Stomach (tissue), 9 donors: ENCODE data around the gene AGAP1. TPM values are rescaled to one million over a fixed set of nuclear protein-coding genes. Genes with fewer than 3 reads are reported as not detected.

ENCODE experiments used
- DNase-seq, 2 donors: peaks; one replicate each; pipeline versions ENCODE4 v3.0.0 to v3.0.0-alpha.2; 2013 to 2019
- H3K27ac ChIP-seq, 5 donors: fragments of 200-600 bp in 4 of 5; sonication (generic) in 4 of 5; one replicate each; pipeline ENCODE4 v1.5.1; 2013 to 2019; ENCODE audit warnings: mild to moderate bottlenecking in 1 of 5, moderate library complexity in 1 of 5
- H3K27me3 ChIP-seq, 3 donors: fragments of 200-600 bp; sonication (generic); one replicate each; pipeline ENCODE4 v1.5.1; 2017 to 2019; ENCODE audit warnings: mixed run types in 1 of 3
- H3K36me3 ChIP-seq, 4 donors: fragments of 200-600 bp; sonication (generic); 1 replicate in 3 of 4; 2 replicates in 1 of 4; pipeline ENCODE4 v1.5.1; 2016 to 2019
- H3K4me1 ChIP-seq, 4 donors: fragments of 200-600 bp; sonication (generic); one replicate each; pipeline ENCODE4 v1.5.1; 2016 to 2019
- H3K4me3 ChIP-seq, 4 donors: fragments of 200-600 bp; sonication (generic) in 3 of 4; one replicate each; pipeline ENCODE4 v1.5.1; 2016 to 2019; ENCODE audit warnings: mild to moderate bottlenecking in 1 of 4
- H3K9me3 ChIP-seq, 4 donors: fragments of 200-600 bp; sonication (generic); one replicate each; pipeline ENCODE4 v1.5.1; 2016 to 2019
- EP300 ChIP-seq: sonication (generic); formaldehyde crosslinking; IDR thresholded peaks from one replicate; pipeline ENCODE4 v1.6.1; 2017; ENCODE audit warnings: antibody characterized with exemption
- POLR2A ChIP-seq, 4 donors: fragments of 450-650 bp; IDR thresholded peaks; one replicate each; pipeline ENCODE4 v1.6.1; 2016; ENCODE audit warnings: antibody characterized with exemption in 4 of 4, control low read depth in 2 of 4, mild to moderate bottlenecking in 1 of 4, moderate library complexity in 1 of 4
- POLR2AphosphoS5 ChIP-seq, 3 donors: sonication (generic); formaldehyde crosslinking; IDR thresholded peaks; one replicate each; pipeline ENCODE4 v1.6.1; 2016; ENCODE audit warnings: antibody characterized with exemption in 3 of 3
- WGBS, 5 donors: extraction: QIAGEN DNeasy Blood & Tissue Kit in 3 of 5; methylation state at CpG; one replicate each; pipeline versions ENCODE4 v1.1.5 to v1.1.7; 2013 to 2018; 5-methylcytosine and 5-hydroxymethylcytosine counted together
- intact Hi-C: fragments of 100-400 bp; cut with DNase I; formaldehyde crosslinking; loops from one replicate; pipeline ENCODE4 v1.15.1; 2023; ENCODE audit warnings: low total_unique reads
- polyA plus RNA-seq, 3 donors: library from polyadenylated mRNA; stranded (reverse); fragments of 200-250 nt; gene quantifications; one replicate each; pipeline ENCODE4 v1.2.3, GENCODE V29; 2013
- total RNA-seq, 5 donors: library from RNA; depleted of rRNA; stranded (reverse); fragments of >200 nt; gene quantifications; one replicate each; pipeline versions ENCODE4 v1.1.0 to v1.2.3, GENCODE V29; 2014 to 2016
- TF ChIP-seq, protein P1 (sequence below), 7 experiments: fragments of 450-650 bp in 4 of 7; fragments of 200-600 bp in 3 of 7; sonication (generic) in 3 of 7; IDR thresholded peaks; one replicate each; pipeline ENCODE4 v1.5.1; 2016 to 2019; ENCODE audit warnings: antibody characterized with exemption in 7 of 7, control low read depth in 2 of 7, mild to moderate bottlenecking in 1 of 7
- donor health status: healthy with polysubstance abuse.
- donor health status: Bipolar disorder and iron deficiency.
- donor health status: healthy.

AGAP1 gene
- total and polyA plus RNA-seq, 8 donors: 4.2 to 139 (median 35.0) TPM

DNA sequence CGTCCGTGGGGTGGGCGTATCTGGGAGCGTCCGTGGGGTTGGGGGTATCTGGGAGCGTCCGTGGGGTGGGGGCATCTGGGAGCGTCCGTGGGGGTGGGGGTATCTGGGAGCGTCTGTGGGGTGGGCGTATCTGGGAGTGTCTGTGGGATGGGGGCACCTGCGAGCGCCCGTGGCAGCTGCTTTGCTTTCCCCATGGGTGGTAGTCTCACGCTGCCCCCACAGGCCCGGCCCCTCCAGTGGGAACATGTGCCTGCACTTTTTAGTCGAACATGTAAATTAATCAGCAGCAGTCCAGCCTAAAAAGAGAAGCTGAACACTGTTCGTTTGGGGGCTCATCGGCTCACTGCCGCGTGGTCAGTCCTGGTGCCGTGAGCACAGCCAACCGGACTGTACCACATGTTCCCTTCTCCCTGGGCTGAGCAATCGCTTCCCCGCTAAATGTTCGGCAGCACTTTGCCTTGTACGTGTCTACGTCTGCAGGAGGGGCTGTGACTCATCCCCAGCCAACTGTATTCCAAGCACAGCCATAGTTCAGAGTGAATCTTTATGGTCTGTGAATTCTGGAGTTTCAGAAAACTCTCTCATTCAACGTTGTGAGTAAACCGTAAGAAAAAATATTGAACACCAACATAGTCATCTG lies 271.5 kb downstream of the AGAP1 start:
- intact Hi-C loops: no loop called here
- H3K9me3 ChIP-seq: no peaks in the 10 kb centered on the region
- TF ChIP-seq, protein P1, sequence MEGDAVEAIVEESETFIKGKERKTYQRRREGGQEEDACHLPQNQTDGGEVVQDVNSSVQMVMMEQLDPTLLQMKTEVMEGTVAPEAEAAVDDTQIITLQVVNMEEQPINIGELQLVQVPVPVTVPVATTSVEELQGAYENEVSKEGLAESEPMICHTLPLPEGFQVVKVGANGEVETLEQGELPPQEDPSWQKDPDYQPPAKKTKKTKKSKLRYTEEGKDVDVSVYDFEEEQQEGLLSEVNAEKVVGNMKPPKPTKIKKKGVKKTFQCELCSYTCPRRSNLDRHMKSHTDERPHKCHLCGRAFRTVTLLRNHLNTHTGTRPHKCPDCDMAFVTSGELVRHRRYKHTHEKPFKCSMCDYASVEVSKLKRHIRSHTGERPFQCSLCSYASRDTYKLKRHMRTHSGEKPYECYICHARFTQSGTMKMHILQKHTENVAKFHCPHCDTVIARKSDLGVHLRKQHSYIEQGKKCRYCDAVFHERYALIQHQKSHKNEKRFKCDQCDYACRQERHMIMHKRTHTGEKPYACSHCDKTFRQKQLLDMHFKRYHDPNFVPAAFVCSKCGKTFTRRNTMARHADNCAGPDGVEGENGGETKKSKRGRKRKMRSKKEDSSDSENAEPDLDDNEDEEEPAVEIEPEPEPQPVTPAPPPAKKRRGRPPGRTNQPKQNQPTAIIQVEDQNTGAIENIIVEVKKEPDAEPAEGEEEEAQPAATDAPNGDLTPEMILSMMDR (IDR thresholded peaks at IDR 0.05): no peak
- TF ChIP-seq EP300 (no peak), POLR2AphosphoS5 (IDR thresholded peaks at IDR 0.05) (no peak), POLR2A (IDR thresholded peaks at IDR 0.05) (no peak)
- no peaks in the 10 kb centered on the region for H3K27me3 ChIP-seq
- H3K27ac ChIP-seq: no peak overlapping the region
- 88 to 90% (median 89%) methylated on average over 24 to 30 of the region's 30 CpGs for WGBS, 5 donors
- peaks cover 0 to 29% (median 24%) of the 10 kb centered on the region in 4 donors for H3K36me3 ChIP-seq
- no peak overlapping the region for H3K4me3 ChIP-seq
- H3K4me1 ChIP-seq: peaks cover 0 to 8% (median 2%) of the 10 kb centered on the region in 4 donors
- no peak for DNase-seq

DNA sequence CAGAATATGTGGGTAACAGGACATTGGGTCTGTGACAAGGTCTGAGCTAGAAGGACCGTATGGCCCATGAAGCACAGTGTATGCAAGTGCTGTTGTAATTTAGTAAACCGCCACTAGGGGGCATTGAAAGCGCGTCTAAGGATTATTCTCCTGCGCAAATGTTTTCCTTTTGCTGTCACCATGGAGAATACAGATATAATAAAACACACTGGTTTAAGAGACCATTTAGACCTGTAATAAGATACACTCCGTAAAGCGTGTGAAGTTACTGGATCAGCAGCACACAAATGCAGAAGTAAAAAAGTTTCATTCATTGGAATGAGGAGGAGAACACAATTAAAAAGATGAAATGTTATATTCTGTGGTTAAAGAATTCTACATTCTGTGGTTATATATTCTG lies 272.4 kb downstream of the AGAP1 start:
- intact Hi-C loops: no loop called here
- Histone ChIP-seq H3K4me3 (no peak overlapping the region), H3K27ac (no peak overlapping the region)

DNA sequence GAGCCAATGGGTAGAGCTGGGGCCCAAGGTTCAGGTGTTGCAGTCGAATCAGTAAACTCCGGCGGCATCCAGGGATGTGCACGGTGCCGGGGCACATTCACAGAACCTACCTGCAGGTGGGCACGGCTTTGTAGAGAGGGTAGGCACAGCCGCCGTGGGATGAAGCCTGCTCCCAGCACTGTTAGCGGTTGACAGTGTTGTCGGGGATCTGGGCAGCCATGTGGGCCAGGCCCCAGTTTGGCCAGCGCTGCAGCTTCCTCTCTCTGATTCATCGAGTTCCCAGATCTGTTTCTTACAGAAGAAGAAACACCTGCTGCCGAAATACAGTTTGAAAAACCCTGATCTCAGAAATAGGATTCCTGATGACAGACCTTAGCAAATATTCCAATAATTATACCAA lies 274.8 kb downstream of the AGAP1 start:
- WGBS, 5 donors: 88 to 97% (median 94%) methylated on average over 13 of the region's 13 CpGs
- H3K27ac ChIP-seq: no peak overlapping the region
- no peaks in the 10 kb centered on the region for H3K27me3 ChIP-seq
- intact Hi-C loops: no loop called here
- DNase-seq: no peak
- H3K4me1 ChIP-seq: peaks cover 0 to 8% (median 2%) of the 10 kb centered on the region in 4 donors
- H3K36me3 ChIP-seq: peaks cover 0 to 32% (median 27%) of the 10 kb centered on the region in 4 donors
- TF ChIP-seq POLR2A (IDR thresholded peaks at IDR 0.05): no peak
- TF ChIP-seq EP300: no peak
- TF ChIP-seq, protein P1 (IDR thresholded peaks at IDR 0.05): no peak
- TF ChIP-seq POLR2AphosphoS5 (IDR thresholded peaks at IDR 0.05): no peak
- no peaks in the 10 kb centered on the region for H3K9me3 ChIP-seq
- no peak overlapping the region for H3K4me3 ChIP-seq

More for the DNA sequence above, 272.4 kb downstream of the AGAP1 start:
- Histone ChIP-seq H3K36me3 (peaks cover 0 to 32% (median 28%) of the 10 kb centered on the region in 4 donors), H3K9me3 (no peaks in the 10 kb centered on the region), H3K27me3 (no peaks in the 10 kb centered on the region), H3K4me1 (peaks cover 0 to 8% (median 2%) of the 10 kb centered on the region in 4 donors)
- 1 to 8% (median 6%) methylated on average over 7 of the region's 7 CpGs for WGBS, 5 donors
- peak; percentile 65 to 94 for DNase-seq
- TF ChIP-seq EP300: no peak
- TF ChIP-seq, protein P1 (IDR thresholded peaks at IDR 0.05): peak in 5 of 7 experiments; percentile 71 to 97 (median 92)

DNA sequence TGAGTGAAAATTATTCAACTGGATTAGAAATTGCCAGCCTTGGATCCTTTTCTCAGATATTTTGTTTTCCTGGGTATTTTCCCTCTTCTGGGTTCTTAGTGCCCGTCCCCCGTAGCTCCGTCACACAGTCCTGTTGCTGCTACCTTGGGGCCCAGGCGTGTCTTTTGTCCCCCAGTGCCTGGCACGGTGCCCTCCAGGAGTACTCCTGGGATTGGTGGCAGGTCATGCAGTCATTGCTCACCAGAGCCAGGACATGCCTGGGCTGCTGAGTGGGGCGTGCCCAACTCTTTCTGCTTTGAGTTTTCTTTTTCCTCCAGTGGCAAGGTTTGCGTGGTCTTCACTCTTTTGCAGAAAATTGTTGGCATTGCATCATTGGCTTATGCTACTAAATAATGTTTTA lies 275.2 kb downstream of the AGAP1 start:
- intact Hi-C loops: no loop called here
- no peak overlapping the region for H3K27ac ChIP-seq
- H3K36me3 ChIP-seq: peaks cover 0 to 28% (median 22%) of the 10 kb centered on the region in 4 donors
- H3K4me1 ChIP-seq: peaks cover 0 to 8% (median 2%) of the 10 kb centered on the region in 4 donors
- WGBS, 5 donors: 88 to 96% (median 91%) methylated on average over 7 of the region's 7 CpGs
- TF ChIP-seq POLR2A (IDR thresholded peaks at IDR 0.05) (no peak), EP300 (no peak), POLR2AphosphoS5 (IDR thresholded peaks at IDR 0.05) (no peak)
- TF ChIP-seq, protein P1 (IDR thresholded peaks at IDR 0.05): no peak
- H3K27me3 ChIP-seq: no peaks in the 10 kb centered on the region
- no peak for DNase-seq
- H3K4me3 ChIP-seq: no peak overlapping the region
- no peaks in the 10 kb centered on the region for H3K9me3 ChIP-seq
